ENCODE results near the gene BEST2.
A peak's percentile ranks its signal among the peaks of the same experiment; 100 is the strongest.
"Not testable (repeated sequence)": the region's sequence is repeated elsewhere in the genome, so short reads cannot be mapped to it uniquely, and the experiment has no call there.

The BEST2 gene
- 0 to 1.5 (median 0) reads per million in 17 experiments for total RNA-seq

GRCh38 chr19:12751635-12752034, at the start of gene BEST2:
BEST2 (plus strand) TSS chr19:12751791; CDS start chr19:12752593, 802 bp downstream.
- no peak for DNase-seq

GRCh38 chr19:12703046-12703445, 48.5 kb upstream of the BEST2 start:
- DNase-seq = peak in 1 of 4 experiments; percentile 6

DNA sequence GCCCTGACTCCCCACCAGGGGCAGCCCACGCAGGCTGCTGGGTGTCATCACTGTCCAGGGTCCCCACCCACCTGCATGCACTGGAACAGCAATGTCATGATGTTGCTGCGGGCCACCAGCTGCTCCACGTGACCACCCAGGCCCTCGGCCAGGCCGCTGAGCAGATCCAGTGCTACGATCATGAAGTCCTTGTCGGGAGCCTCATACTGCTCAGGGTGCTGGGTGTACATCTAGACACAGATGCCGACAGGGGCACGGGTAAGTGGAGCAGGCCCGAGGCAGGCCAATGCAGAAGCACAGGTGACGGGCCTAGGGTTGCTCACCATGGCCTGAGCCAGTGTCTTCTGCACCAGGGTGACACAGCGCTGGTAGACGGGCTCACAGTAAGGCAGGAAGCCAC, 46.4 kb upstream of the BEST2 start:
- DNase-seq = no peak

DNA sequence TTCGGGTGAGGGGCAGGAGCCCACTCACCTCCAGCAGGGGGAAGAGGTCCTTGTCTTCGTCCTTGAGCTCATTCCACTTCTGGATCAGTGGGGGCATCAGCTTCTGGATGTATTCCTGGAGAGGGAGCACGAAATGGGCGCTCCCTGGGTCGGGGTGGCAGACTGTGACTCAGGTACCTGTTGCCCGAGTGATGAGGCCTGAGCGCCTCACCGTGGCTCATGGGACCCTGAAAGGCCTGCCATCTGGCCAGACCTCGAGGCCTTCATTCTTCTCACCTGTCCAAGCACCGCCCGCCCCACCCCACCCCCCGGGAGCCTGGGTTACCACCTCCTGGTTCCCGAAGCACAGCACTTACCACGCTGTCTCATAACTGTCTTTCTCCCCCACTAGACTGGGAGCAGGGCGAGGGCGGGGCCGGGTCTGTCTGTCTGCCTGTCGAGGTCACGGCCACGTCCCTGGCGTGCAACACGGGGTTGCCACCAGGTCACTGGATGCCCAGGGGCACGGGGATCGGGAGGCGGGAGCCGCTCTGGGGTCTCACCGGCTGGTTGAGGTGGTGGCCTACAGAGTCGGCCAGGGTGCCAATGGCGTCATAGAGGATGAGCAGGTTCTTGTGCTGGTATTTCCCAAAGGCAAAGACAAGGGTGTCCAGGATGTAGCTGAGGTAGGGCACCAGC, 45.8 kb upstream of the BEST2 start:
- no peak for DNase-seq

GRCh38 chr19:12706332-12706718, 45.3 kb upstream of the BEST2 start:
- no peak for DNase-seq

GRCh38 chr19:12708641-12709040, 43.0 kb upstream of the BEST2 start:
- DNase-seq = no peak

DNA sequence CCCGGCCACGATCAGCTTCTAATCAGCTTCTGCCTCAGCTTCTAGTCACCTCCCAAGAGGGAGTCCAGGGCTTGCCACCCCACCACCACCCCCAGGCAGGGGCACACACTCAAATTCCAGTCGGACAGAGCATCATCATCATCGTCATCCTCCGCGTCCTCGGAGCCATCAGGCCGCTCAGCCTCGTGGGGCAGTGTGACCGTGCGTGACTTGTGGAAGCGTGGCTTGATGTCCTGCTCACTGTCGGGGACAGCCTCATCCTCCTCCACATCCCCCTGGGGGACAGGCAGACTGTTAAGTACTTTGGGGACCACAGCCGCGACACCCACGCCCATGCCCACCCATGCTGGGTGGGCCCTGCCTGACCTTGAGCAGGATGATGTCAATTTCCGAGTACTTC, 40.4 kb upstream of the BEST2 start:
- no peak for DNase-seq

DNA sequence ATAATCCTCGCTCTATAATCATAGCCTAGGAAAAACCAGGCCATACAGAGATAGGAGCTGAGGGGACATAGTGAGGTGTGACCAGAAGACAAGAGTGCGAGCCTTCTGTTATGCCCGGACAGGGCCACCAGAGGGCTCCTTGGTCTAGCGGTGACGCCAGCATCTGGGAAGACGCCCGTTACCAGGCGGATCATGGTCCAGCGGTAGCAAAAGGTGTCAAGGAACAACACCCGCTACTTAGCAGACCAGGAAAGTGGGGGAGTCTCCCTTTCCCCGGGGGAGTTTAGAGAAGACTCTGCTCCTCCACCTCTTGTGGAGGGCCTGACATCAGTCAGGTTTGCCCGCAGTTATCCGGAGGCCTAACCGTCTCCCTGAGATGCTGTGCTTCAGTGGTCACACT, 39.5 kb upstream of the BEST2 start:
- DNase-seq = not testable (repeated sequence)

GRCh38 chr19:12713304-12713703, 38.3 kb upstream of the BEST2 start:
- not testable (repeated sequence) for DNase-seq

DNA sequence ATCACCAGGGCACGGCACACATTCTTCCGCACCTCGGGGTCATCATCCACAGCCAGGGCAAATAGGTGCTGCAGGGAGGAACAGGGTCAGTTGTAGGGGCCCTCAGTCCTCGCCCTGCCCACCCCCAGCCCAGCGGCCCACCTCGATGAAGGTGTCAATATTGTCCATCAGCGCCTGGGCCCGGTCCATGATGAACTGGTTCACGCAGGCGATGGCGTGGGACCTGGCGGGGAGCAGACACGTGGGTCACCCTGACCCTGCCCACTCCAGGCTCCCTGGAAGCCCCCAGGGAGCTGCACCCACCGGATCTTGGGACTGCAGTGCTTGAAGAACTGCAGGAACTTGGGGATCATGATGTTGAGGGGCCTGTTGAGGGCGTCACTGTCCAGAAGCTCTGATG, 36.5 kb upstream of the BEST2 start:
- no peak for DNase-seq

- no peak for DNase-seq
Observed at GRCh38 chr19:12715929-12716328, 35.7 kb upstream of the BEST2 start.

DNA sequence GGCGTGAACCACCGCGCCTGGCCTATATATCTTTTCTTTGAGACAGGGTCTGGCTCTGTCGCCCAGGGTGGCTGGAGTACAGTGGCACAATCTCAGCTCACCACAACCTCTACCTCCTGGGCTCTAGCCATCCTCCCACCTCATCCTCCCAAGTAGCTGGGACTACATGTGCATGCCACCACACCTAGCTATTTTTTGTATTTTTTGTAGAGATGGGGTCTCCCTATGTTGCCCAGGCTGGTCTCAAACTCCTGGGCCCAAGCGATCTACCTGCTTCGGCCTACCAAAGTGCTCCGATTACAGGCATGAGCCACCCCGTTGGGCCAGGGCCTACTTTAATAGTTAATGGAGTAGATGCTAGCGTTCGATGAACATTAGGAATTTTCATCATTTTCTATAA, 31.3 kb upstream of the BEST2 start:
- DNase-seq = no peak

DNA sequence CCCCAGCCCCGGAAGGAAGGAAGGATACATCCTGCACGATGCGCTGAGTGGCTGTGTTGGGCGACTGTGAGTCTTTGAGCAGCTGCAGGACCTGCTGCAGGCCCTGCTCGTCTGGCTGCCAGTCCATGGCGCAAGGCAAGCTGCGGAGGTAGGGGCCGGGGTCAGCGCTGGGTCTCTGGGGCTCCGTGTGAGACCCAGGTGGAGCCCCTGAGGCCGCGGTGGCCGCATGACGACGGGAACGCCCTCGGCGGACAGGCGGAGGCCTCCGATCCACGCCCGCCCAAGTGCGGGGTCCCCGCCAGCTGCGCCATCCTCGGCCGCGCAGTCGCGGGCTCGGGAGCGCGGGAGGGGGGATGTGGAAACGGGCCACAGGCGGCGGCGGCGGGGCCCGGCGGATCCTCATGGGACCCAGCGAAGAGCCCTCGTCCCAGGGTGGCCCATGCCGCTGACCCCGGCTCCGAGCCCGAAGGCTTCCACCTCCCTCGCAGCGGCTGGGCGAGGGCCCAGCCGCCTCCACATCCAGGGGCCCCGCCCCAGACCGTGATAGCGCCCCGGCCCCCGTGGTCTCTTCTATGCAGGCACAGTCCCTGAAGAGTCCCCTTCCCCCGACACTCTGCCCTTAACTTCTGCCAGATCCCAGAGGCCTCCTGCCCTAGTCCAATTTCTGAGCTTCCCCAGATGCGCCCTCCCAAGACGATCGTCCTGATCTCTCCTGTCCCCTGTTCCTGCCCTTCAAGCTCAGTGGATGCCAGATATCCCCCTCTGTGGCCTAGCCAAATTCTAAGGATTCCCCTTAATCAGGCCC, 30.5 kb upstream of the BEST2 start:
- DNase-seq = peak in 2 of 4 experiments; percentile 17 to 39

DNA sequence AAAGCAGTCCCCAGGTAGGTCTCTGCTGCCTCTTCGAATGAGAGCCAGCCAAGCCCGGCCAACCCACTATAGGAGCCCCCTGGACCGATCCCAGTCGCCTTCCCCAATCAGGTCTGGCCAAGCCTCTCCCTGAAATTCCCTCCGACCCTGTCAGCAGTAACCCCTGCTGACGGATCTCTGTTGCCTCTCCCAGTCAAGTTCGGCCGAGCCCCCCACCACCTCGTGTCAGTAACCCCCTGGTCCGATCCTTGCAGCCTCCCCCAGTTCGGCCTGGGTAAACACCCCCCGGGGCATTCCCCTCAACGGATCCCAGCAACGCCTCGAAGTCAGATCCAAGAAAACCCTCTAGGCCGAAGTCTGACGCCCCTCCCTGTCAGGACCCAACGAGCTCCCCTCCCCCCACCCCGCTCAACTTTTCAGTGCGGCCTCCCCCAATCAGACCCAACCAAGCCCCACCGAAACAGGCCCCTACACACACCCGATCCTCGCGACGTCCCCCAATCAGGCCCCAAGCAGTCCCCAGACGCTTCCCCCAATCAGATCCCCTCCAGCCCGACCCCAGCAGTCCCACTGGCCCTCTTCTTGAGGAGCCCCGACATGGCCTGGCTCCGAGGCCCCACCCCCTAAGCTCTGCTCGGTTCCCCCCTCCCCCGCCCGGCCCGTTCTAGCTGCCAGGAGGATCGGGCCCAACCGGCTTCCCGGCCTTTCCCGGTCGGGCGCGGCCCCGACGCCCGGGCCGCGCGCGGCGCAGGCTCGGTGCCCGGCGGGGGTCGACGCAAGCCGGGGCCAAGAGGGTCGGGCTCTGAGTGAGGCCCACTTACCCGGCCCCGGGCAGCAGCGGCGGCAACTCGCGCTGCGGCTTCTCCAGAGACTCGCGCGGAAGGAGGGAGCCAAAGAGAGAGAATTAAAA, 29.7 kb upstream of the BEST2 start:
- peak; percentile 48 to 77 (median 64) for DNase-seq

DNA sequence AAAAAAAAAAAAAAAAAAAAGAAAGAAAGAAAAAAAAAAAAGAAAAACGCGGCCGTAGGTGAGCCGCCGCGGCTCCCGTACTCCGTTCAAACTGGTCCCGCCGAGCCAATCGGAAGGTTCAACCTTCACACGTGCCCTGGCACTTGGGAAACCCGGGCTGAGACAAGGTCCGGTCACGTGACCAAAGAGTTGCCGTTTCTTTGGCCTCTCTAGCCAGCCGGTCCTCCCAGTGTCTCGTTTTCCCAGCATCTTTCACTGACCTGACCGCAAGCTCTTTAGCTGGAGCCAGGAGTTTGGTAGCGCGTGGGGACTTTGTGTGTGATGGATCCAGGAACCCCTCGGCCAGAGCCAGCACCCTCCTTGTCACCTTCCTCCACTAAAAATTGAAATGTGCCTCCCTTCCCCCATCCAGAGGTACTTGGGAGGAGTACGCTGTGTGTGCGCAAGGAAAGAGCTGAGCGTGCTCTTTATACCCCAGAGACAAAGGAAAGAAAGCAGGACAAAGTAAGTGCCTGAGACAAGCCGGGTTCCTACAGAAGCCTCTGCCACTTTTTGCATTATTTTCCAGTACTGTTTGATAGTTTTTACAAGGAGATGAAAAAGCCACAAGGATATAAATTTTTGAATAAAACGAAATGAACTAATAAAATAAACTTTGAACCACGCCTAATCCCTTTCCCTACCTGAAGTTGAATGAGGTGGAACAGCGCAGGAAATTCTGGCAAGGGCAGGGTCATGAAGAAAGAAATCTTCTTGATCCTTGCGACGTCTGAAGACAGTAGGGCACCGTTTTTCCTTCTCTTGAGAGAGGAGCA, 28.8 kb upstream of the BEST2 start:
- DNase-seq = peak; percentile 98 to 100 (median 99)

- no peak for DNase-seq
Observed at GRCh38 chr19:12723381-12723640, 28.3 kb upstream of the BEST2 start.

DNA sequence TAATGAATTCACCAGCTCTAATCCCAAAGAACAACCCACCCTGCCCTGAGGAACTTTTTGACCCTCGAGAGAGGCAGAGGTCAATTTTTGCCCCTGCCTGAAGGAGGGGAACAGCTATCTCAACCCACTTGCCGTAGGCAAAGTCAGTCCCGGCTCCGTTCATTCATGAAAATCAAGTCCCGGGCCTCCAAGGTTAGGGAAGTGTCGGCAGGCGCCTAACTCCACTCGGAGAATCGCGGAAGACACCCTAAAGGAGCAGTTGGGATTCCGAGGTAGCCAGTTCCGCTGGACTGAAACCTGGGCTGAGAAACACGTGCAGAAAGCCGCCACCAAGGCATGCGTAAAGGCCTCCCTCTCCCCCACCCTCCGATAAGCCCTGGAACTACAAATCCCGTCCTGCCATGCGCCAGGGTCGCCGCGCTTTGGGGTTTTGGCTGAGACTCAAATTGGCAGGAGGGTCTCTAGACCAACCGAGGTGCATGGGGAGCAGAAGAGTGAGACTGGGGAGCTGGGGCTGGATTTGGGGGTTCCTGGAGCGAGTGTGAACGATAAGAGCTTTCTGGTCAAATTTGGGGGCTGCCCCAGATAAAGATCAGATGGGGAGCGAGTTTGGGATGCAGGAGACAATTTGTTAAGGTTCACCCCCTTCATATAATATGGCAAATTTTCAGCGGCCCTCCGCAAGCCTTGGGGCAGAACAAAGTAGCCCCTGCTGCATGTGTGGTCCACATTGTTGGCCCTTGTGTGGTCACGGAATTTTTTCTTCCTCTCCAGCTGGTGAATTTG, 27.8 kb upstream of the BEST2 start, which contains the start of gene TNPO2:
TNPO2 (minus strand) TSS at position 292 of the 786 bp plus-strand sequence. CDS start 2,955 bp downstream, outside the sequence.
- DNase-seq = peak; percentile 57 to 72 (median 64)

DNA sequence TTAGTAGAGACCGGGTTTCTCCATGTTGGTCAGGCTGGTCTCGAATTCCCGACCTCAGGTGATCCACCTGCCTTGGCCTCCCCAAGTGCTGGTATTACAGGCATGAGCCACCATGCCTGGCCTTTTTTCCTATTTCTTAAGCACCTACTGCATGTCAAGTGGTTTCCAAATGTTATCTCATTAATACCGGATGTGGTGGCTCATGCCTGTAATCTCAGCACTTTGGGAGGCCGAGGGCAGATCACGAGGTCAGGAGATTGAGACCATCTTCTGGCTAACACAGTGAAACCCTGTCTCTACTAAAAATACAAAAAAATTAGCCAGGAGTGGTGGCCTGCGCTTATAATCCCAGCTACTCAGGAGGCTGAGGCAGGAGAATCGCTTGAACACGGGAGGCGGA, 26.0 kb upstream of the BEST2 start:
- DNase-seq = not testable (repeated sequence)

DNA sequence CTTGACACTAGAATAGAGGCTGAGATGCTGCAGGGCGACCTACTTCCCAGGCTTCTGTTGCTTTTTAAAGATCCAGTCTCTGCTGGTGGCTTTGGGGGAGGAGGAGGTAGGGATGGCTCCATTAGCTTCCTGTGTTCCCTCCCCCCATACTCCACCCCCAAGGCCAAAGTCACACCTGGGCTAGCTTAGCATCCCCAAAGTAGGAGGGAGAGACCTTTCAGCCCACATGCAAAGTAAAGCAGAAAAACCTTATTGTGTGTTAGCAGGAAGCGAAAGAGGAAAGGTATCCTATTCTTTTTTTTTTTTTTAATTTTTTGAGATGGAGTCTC, 24.6 kb upstream of the BEST2 start:
- no peak for DNase-seq

DNA sequence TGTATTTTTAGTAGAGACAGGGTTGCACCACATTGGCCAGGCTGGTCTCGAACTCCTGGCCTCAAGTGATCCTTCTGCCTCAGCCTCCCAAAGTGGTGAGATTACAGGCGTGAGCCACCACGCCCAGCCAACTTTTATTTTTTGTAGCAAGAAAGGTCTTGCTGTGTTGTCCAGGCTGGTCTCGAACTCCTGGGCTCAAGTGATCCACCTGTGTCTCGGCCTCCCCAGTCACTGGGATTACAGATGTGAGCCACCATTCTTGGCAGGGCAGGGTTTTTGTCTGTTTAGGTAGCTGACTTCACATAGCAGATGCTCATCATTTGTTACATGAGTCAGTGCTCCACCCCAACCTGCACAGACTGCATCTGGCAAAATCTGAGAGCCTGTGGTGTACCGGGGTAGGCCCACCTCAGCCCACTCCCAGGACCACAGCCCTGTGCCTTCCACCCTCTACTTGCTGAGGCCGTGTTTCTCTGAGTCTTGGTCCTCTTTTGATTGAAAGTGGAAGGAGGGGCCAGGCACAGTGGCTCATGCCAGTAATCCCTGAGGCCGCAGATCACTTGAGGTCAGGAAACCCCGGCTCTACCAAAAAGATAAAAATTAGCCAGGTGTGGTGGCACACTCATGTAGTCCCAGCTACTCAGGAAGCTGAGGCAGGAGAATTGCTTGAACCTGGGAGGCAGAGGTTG, 23.7 kb upstream of the BEST2 start:
- DNase-seq = no peak

- DNase-seq = peak in 3 of 4 experiments; percentile 27 to 48 (median 40)
Observed at GRCh38 chr19:12730064-12730463, 21.5 kb upstream of the BEST2 start.
